WTC11 (cell line): Measurements from ENCODE around the gene ZNF678. TPM values are rescaled to one million over a fixed set of nuclear protein-coding genes. Genes with fewer than 3 reads are reported as not detected.

ENCODE experiments used
- ATAC-seq: fragments of 200-7000 bp; cut with Tn5 transposase; 2 replicates; pipeline ENCODE4 v1.10.0; 2021; ENCODE audit warnings: mild to moderate bottlenecking, moderate library complexity
- CTCF ChIA-PET: fragments of 300-600 bp; sonication (Branson Sonifier 250); formaldehyde crosslinking; loops from one replicate; lab custom pipeline; 2021; ENCODE audit warnings: antibody characterized with exemption; lab: Charles Lee
- POLR2A ChIA-PET: fragments of 350-600 bp; sonication (Branson Sonifier 250); formaldehyde crosslinking; loops from one replicate; lab custom pipeline; 2021; ENCODE audit warnings: antibody characterized with exemption; lab: Charles Lee
- DNase-seq: peaks from one replicate; pipeline ENCODE4 v3.0.0; 2021; ENCODE audit warnings: low spot score
- H3K27ac Mint-ChIP-seq: 2 replicates; pipeline ENCODE4 v1.8.0; 2021; ENCODE audit warnings: mixed read lengths
- H3K27me3 Mint-ChIP-seq: 2 replicates; pipeline ENCODE4 v1.8.0; 2021; ENCODE audit warnings: low read depth, mild to moderate bottlenecking, moderate library complexity, mixed read lengths
- H3K36me3 Mint-ChIP-seq: 2 replicates; pipeline ENCODE4 v1.8.0; 2021; ENCODE audit warnings: mixed read lengths
- H3K4me1 Mint-ChIP-seq: 2 replicates; pipeline ENCODE4 v1.8.0; 2022; ENCODE audit warnings: mixed read lengths
- H3K4me3 Mint-ChIP-seq: 2 replicates; pipeline ENCODE4 v1.8.0; 2021; ENCODE audit warnings: mild to moderate bottlenecking, moderate library complexity, mixed read lengths
- H3K9me3 Mint-ChIP-seq: 2 replicates; pipeline ENCODE4 v1.8.0; 2021; ENCODE audit warnings: mixed read lengths
- CREM ChIP-seq: sonication (generic); formaldehyde crosslinking; IDR thresholded peaks from 2 replicates; pipeline ENCODE4 v1.8.1; 2022; ENCODE audit warnings: mild to moderate bottlenecking, missing genetic modification reagents, moderate library complexity
- GTF2I ChIP-seq: fragments of 250-450 bp; sonication (Bioruptor Pico); conservative IDR thresholded peaks from 2 replicates; pipeline ENCODE4 v1.4.0; 2021; ENCODE audit warnings: mild to moderate bottlenecking
- MXD4 ChIP-seq: fragments of 250-450 bp; sonication (Bioruptor Pico); IDR thresholded peaks from 2 replicates; pipeline ENCODE4 v1.8.0; 2021; ENCODE audit warnings: mild to moderate bottlenecking, moderate library complexity, borderline replicate concordance
- NR2C2 ChIP-seq: sonication (generic); formaldehyde crosslinking; IDR thresholded peaks from 2 replicates; pipeline ENCODE4 v1.8.0; 2022; ENCODE audit warnings: mild to moderate bottlenecking, missing genetic modification reagents
- SMAD3 ChIP-seq: sonication (generic); formaldehyde crosslinking; IDR thresholded peaks from 2 replicates; pipeline ENCODE4 v1.8.0; 2022; ENCODE audit warnings: missing genetic modification reagents, mild to moderate bottlenecking, borderline replicate concordance
- ZNF232 ChIP-seq: sonication (generic); formaldehyde crosslinking; IDR thresholded peaks from 2 replicates; pipeline ENCODE4 v1.8.0; 2022; ENCODE audit warnings: mild to moderate bottlenecking, missing genetic modification reagents
- ZNF263 ChIP-seq: sonication (generic); formaldehyde crosslinking; IDR thresholded peaks from 2 replicates; pipeline ENCODE4 v1.8.1; 2022; ENCODE audit warnings: low read depth, mild to moderate bottlenecking, moderate library complexity, missing genetic modification reagents
- ZNF396 ChIP-seq: fragments of 250-450 bp; sonication (Bioruptor Pico); IDR thresholded peaks from 2 replicates; pipeline ENCODE4 v1.8.0; 2021; ENCODE audit warnings: mild to moderate bottlenecking, moderate library complexity, borderline replicate concordance
- ZNF423 ChIP-seq: fragments of 250-450 bp; sonication (Bioruptor Pico); IDR thresholded peaks from 2 replicates; pipeline ENCODE4 v2.1.2; 2022; ENCODE audit warnings: mild to moderate bottlenecking, moderate library complexity
- total RNA-seq: library from RNA; stranded (reverse); gene quantifications from 3 replicates; pipeline ENCODE4 v1.2.3, GENCODE V29; 2021
- TF ChIP-seq, protein P1 (sequence below): fragments of 250-450 bp; sonication (Bioruptor Pico); conservative IDR thresholded peaks from 2 replicates; pipeline ENCODE4 v1.9.0; 2021; ENCODE audit warnings: mild to moderate bottlenecking
- TF ChIP-seq, protein P2 (sequence below): sonication (generic); formaldehyde crosslinking; IDR thresholded peaks from 2 replicates; pipeline ENCODE4 v1.8.1; 2023; ENCODE audit warnings: mild to moderate bottlenecking, moderate library complexity, missing genetic modification reagents
- TF ChIP-seq, protein P3 (sequence below): sonication (generic); formaldehyde crosslinking; IDR thresholded peaks from 2 replicates; pipeline ENCODE4 v1.8.1; 2023; ENCODE audit warnings: mild to moderate bottlenecking, missing genetic modification reagents, borderline replicate concordance
- TF ChIP-seq, protein P4 (sequence below): sonication (generic); formaldehyde crosslinking; IDR thresholded peaks from 2 replicates; pipeline ENCODE4 v1.8.1; 2023; ENCODE audit warnings: mild to moderate bottlenecking, missing genetic modification reagents
- TF ChIP-seq, protein P5 (sequence below): sonication (generic); formaldehyde crosslinking; IDR thresholded peaks from 2 replicates; pipeline ENCODE4 v1.8.0; 2023; ENCODE audit warnings: mild to moderate bottlenecking, missing genetic modification reagents
- TF ChIP-seq, protein P6 (sequence below): sonication (generic); formaldehyde crosslinking; IDR thresholded peaks from 2 replicates; pipeline ENCODE4 v1.8.1; 2023; ENCODE audit warnings: mild to moderate bottlenecking, missing genetic modification reagents

The ZNF678 gene
- total RNA-seq, 1 experiment from 2014 or later, result 28.9 TPM

DNA sequence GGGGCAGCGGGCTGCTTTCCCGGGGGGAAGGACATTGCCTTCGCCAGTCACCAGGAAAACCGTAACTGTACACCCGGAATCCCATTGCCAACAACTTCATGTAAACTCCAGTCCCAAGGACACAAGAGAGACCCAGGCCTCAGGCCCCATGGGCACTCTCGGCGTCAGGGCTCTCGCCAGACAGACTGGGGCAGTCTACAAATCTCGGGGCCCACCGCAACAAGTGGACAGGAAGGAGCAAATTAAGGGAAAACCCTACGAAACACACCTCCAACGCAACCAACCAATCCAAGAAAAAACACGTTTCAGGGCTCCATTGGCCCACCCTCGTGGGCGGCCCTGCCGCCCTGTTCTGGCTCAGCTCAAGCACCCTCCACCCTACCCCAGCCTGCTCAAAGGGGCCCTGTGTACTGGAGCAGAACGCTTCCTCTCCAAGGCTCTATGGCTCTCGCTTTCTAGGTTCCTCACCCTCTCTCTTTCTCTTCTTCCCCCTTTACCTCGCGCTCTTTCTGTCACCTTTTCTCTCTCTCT, 4.6 kb upstream of the ZNF678 start:
- Mint-ChIP-seq H3K9me3 (peaks cover 28% of the 10 kb centered on the region), H3K27ac (no peak overlapping the region), H3K4me3 (no peak overlapping the region), H3K4me1 (peaks cover 4% of the 10 kb centered on the region), H3K36me3 (peaks cover 4% of the 10 kb centered on the region; the same call in 1 of the 2 replicates), H3K27me3 (peaks cover 5% of the 10 kb centered on the region)
- ChIA-PET CTCF (no interaction called here), POLR2A (no interaction called here)
- no peak for TF ChIP-seq ZNF396 (CRISPR knock-in tag)
- TF ChIP-seq ZNF232 (CRISPR knock-in tag), result no peak
- DNase-seq (no peak), ATAC-seq (no peak)

DNA sequence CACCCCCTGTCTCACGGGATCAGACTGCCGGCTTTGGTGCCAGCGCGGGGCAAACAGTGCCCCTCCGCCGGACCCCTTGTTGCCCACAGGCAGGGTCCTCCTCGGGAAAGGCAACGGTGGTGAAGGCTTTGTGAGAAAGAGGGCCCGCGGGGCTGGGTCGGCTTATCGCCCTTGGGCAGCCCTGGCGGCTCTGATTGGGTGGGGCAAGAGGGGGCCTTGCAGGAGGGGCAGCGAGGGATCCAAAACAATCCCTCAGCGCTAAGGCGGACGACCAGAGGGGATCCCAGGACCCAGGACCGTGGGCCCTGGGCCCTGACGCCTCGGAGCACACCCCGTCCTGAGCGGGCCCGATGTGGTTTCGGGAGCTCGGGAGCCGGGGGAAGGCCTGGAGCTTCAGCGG, 3.9 kb upstream of the ZNF678 start:
- no peak for ATAC-seq
- CTCF ChIA-PET, result interaction anchor here (1.8 kb wide), 1 partner anchor 17 kb away, joined by 4 read pairs; no protein-coding TSS in a partner anchor
- POLR2A ChIA-PET, result no interaction called here

DNA sequence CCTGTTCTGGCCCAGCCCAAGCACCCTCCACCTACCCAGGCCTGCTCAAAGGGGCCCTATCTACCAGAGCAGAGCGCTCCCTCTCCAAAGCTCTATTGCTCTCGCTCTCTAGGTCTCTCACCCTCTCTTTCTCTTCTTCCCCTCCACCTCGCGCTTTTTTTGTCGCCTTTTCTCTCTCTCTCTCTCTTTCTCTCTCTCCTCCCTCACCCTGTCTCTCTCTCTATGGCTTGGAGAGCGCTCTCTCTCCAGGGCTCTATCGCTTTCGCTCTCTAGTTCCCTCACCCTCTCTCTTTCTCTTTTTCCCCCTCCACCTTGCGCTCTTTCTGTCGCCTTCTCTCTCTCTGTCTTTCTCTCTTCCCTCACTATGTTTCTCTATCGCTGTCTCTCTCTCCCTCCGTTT, 3.4 kb upstream of the ZNF678 start:
- Mint-ChIP-seq H3K27ac (no peak overlapping the region), H3K27me3 (peaks cover 3% of the 10 kb centered on the region; the same call in 1 of the 2 replicates), H3K4me1 (peaks cover 11% of the 10 kb centered on the region), H3K4me3 (no peak overlapping the region), H3K36me3 (peaks cover 4% of the 10 kb centered on the region; the same call in 1 of the 2 replicates), H3K9me3 (peaks cover 17% of the 10 kb centered on the region)
- ATAC-seq, result no peak
- ChIA-PET POLR2A (no interaction called here), CTCF (interaction anchor here (1.8 kb wide), 1 partner anchor 17 kb away, joined by 4 read pairs; no protein-coding TSS in a partner anchor)
- DNase-seq, result no peak
- no peak for TF ChIP-seq GTF2I
- TF ChIP-seq, protein P1, sequence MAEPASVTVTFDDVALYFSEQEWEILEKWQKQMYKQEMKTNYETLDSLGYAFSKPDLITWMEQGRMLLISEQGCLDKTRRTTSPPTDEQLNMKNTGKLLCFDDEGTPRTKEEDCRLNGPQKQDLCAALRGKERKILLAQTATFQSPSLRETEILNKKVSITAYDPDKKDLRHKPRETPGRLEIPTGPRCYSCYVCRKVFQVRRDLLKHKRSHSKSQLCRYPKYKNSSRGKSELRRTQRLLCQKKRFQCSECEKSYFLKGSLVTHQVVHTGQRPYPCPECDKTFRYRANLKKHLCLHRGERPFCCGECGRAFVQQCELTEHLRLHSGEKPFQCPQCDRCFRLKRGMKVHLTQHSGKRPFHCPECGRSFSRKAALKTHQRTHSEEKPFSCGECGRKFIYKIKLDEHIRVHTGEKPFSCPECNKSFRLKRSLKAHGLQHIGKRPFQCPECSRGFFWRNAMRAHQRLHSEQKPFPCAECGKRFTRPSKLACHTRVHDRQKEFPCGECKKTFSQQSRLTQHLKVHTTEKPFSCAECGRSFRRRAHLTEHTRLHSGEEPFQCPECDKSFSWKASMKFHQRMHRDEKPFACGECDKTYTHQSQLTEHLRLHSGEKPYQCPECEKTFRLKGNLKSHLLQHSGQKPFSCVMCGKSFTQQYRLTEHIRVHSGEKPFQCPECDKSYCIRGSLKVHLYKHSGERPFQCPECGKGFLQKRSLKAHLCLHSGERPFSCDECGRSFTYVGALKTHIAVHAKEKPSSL (CRISPR knock-in tag), result no peak
- no peak for TF ChIP-seq NR2C2 (CRISPR knock-in tag)
- TF ChIP-seq, protein P2, sequence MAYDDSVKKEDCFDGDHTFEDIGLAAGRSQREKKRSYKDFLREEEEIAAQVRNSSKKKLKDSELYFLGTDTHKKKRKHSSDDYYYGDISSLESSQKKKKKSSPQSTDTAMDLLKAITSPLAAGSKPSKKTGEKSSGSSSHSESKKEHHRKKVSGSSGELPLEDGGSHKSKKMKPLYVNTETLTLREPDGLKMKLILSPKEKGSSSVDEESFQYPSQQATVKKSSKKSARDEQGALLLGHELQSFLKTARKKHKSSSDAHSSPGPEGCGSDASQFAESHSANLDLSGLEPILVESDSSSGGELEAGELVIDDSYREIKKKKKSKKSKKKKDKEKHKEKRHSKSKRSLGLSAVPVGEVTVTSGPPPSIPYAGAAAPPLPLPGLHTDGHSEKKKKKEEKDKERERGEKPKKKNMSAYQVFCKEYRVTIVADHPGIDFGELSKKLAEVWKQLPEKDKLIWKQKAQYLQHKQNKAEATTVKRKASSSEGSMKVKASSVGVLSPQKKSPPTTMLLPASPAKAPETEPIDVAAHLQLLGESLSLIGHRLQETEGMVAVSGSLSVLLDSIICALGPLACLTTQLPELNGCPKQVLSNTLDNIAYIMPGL, result no peak
- TF ChIP-seq, protein P3, sequence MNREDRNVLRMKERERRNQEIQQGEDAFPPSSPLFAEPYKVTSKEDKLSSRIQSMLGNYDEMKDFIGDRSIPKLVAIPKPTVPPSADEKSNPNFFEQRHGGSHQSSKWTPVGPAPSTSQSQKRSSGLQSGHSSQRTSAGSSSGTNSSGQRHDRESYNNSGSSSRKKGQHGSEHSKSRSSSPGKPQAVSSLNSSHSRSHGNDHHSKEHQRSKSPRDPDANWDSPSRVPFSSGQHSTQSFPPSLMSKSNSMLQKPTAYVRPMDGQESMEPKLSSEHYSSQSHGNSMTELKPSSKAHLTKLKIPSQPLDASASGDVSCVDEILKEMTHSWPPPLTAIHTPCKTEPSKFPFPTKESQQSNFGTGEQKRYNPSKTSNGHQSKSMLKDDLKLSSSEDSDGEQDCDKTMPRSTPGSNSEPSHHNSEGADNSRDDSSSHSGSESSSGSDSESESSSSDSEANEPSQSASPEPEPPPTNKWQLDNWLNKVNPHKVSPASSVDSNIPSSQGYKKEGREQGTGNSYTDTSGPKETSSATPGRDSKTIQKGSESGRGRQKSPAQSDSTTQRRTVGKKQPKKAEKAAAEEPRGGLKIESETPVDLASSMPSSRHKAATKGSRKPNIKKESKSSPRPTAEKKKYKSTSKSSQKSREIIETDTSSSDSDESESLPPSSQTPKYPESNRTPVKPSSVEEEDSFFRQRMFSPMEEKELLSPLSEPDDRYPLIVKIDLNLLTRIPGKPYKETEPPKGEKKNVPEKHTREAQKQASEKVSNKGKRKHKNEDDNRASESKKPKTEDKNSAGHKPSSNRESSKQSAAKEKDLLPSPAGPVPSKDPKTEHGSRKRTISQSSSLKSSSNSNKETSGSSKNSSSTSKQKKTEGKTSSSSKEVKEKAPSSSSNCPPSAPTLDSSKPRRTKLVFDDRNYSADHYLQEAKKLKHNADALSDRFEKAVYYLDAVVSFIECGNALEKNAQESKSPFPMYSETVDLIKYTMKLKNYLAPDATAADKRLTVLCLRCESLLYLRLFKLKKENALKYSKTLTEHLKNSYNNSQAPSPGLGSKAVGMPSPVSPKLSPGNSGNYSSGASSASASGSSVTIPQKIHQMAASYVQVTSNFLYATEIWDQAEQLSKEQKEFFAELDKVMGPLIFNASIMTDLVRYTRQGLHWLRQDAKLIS (CRISPR knock-in tag), result no peak

More for the DNA sequence above, 3.9 kb upstream of the ZNF678 start:
- Mint-ChIP-seq H3K9me3 (peaks cover 21% of the 10 kb centered on the region), H3K27me3 (peaks cover 3% of the 10 kb centered on the region), H3K4me1 (peaks cover 11% of the 10 kb centered on the region), H3K36me3 (peaks cover 4% of the 10 kb centered on the region; the same call in 1 of the 2 replicates), H3K27ac (no peak overlapping the region), H3K4me3 (no peak overlapping the region)
- no peak for DNase-seq
- TF ChIP-seq CREM (CRISPR knock-in tag), result no peak
- TF ChIP-seq, protein P4, sequence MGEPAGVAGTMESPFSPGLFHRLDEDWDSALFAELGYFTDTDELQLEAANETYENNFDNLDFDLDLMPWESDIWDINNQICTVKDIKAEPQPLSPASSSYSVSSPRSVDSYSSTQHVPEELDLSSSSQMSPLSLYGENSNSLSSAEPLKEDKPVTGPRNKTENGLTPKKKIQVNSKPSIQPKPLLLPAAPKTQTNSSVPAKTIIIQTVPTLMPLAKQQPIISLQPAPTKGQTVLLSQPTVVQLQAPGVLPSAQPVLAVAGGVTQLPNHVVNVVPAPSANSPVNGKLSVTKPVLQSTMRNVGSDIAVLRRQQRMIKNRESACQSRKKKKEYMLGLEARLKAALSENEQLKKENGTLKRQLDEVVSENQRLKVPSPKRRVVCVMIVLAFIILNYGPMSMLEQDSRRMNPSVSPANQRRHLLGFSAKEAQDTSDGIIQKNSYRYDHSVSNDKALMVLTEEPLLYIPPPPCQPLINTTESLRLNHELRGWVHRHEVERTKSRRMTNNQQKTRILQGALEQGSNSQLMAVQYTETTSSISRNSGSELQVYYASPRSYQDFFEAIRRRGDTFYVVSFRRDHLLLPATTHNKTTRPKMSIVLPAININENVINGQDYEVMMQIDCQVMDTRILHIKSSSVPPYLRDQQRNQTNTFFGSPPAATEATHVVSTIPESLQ (CRISPR knock-in tag), result no peak
- TF ChIP-seq SMAD3 (CRISPR knock-in tag), result no peak
- no peak for TF ChIP-seq ZNF263 (CRISPR knock-in tag)
- TF ChIP-seq, protein P5, sequence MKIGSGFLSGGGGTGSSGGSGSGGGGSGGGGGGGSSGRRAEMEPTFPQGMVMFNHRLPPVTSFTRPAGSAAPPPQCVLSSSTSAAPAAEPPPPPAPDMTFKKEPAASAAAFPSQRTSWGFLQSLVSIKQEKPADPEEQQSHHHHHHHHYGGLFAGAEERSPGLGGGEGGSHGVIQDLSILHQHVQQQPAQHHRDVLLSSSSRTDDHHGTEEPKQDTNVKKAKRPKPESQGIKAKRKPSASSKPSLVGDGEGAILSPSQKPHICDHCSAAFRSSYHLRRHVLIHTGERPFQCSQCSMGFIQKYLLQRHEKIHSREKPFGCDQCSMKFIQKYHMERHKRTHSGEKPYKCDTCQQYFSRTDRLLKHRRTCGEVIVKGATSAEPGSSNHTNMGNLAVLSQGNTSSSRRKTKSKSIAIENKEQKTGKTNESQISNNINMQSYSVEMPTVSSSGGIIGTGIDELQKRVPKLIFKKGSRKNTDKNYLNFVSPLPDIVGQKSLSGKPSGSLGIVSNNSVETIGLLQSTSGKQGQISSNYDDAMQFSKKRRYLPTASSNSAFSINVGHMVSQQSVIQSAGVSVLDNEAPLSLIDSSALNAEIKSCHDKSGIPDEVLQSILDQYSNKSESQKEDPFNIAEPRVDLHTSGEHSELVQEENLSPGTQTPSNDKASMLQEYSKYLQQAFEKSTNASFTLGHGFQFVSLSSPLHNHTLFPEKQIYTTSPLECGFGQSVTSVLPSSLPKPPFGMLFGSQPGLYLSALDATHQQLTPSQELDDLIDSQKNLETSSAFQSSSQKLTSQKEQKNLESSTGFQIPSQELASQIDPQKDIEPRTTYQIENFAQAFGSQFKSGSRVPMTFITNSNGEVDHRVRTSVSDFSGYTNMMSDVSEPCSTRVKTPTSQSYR (CRISPR knock-in tag), result no peak
- TF ChIP-seq GTF2I, result no peak
- TF ChIP-seq MXD4 (CRISPR knock-in tag), result no peak
- no peak for TF ChIP-seq ZNF423
- TF ChIP-seq, protein P6, sequence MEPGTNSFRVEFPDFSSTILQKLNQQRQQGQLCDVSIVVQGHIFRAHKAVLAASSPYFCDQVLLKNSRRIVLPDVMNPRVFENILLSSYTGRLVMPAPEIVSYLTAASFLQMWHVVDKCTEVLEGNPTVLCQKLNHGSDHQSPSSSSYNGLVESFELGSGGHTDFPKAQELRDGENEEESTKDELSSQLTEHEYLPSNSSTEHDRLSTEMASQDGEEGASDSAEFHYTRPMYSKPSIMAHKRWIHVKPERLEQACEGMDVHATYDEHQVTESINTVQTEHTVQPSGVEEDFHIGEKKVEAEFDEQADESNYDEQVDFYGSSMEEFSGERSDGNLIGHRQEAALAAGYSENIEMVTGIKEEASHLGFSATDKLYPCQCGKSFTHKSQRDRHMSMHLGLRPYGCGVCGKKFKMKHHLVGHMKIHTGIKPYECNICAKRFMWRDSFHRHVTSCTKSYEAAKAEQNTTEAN (CRISPR knock-in tag), result no peak
- no peak for TF ChIP-seq ZNF232 (CRISPR knock-in tag)
